HCT116 (cell line): ENCODE data around the gene ACYP1. TPM values are rescaled to one million over a fixed set of nuclear protein-coding genes. Genes with fewer than 3 reads are reported as not detected.

ENCODE experiments used
- ATAC-seq: fragments of 200-7000 bp; cut with Tn5 transposase; 2 replicates; pipeline ENCODE4 v1.9.1; 2020; ENCODE audit warnings: mild to moderate bottlenecking, moderate library complexity
- BruUV-seq: library from RNA; stranded (reverse); fragments of 400-500 nt; replicated peaks from 2 replicates; lab custom pipeline; 2021; lab: Mats Ljungman, UMichigan
- CTCF ChIA-PET: fragments of 300-600 bp; sonication (Branson Sonifier 250); formaldehyde crosslinking; loops from one replicate; lab custom pipeline; 2021; ENCODE audit warnings: antibody characterized with exemption; lab: Charles Lee
- POLR2A ChIA-PET: fragments of 300-600, 350-600 bp; sonication (Branson Sonifier 250); formaldehyde crosslinking; loops from one replicate; lab custom pipeline; 2021; ENCODE audit warnings: antibody characterized with exemption; lab: Charles Lee
- RAD21 ChIA-PET, 2 experiments: fragments of 300-600 bp; sonication (Branson Sonifier 250); formaldehyde crosslinking; loops; one replicate each; lab custom pipeline; 2023; ENCODE audit warnings: low total read pairs in 2 of 2; ENCODE audit not compliant: uncharacterized antibody in 2 of 2, unreplicated experiment in 2 of 2, low non-redundant PET in 1 of 2; lab: Charles Lee
- DNase-seq: peaks from one replicate; pipeline ENCODE4 v3.0.0-alpha.2; 2010; ENCODE audit warnings: low read depth, low spot score
- H2AFZ ChIP-seq: fragments of 200-600 bp; shearing (Covaris generic), sonication (generic); 2 replicates; pipeline ENCODE4 v1.6.1; 2017; ENCODE audit warnings: low read depth, mixed run types, mixed read lengths, antibody characterized with exemption, low read length; ENCODE audit not compliant: poor library complexity, severe bottlenecking
- H3K27ac ChIP-seq: 2 replicates; pipeline ENCODE4 v1.5.1; 2012; ENCODE audit warnings: low read depth, low read length
- H3K27me3 ChIP-seq: fragments of 200-600 bp; sonication (generic); 2 replicates; pipeline ENCODE4 v1.6.1; 2016; ENCODE audit warnings: mixed run types, low read length, mixed read lengths; ENCODE audit not compliant: insufficient read depth
- H3K36me3 ChIP-seq, 2 experiments: fragments of 200-500 bp in 1 of 2; fragments of 200-600 bp in 1 of 2; sonication (Bioruptor generic) in 1 of 2; sonication (generic) in 1 of 2; 2 replicates each; pipeline versions ENCODE4 v1.5.1 to v1.6.1; 2014 to 2016; ENCODE audit warnings: low read length in 2 of 2, inconsistent platforms in 1 of 2, mixed read lengths in 1 of 2, mixed run types in 1 of 2; ENCODE audit not compliant: insufficient read depth in 2 of 2, control insufficient read depth in 1 of 2
- H3K4me1 ChIP-seq, 2 experiments: fragments of 200-600 bp in 1 of 2; sonication (generic) in 1 of 2; 2 replicates each; pipeline versions ENCODE4 v1.5.1 to v1.6.1; 2012 to 2017; ENCODE audit warnings: low read length in 2 of 2, inconsistent platforms in 1 of 2, mild to moderate bottlenecking in 1 of 2, mixed read lengths in 1 of 2, mixed run types in 1 of 2, moderate library complexity in 1 of 2; ENCODE audit not compliant: insufficient read depth in 2 of 2, control insufficient read depth in 1 of 2
- H3K4me2 ChIP-seq: fragments of 200-600 bp; sonication (generic); 2 replicates; pipeline ENCODE4 v1.6.1; 2017; ENCODE audit warnings: mixed run types, low read length, mixed read lengths
- H3K4me3 ChIP-seq, 2 experiments: fragments of 200-600 bp in 1 of 2; sonication (generic) in 1 of 2; replicated peaks in 1 of 2; 2 replicates each; pipeline ENCODE4 v1.5.1; 2011 to 2016; ENCODE audit warnings: low read length in 2 of 2, control low read depth in 1 of 2, low read depth in 1 of 2, mild to moderate bottlenecking in 1 of 2, mixed read lengths in 1 of 2, mixed run types in 1 of 2
- H3K79me2 ChIP-seq: fragments of 200-600 bp; sonication (generic); 2 replicates; pipeline ENCODE4 v1.6.1; 2017; ENCODE audit warnings: mild to moderate bottlenecking, mixed run types, low read length, moderate library complexity, mixed read lengths; ENCODE audit not compliant: insufficient read depth
- H3K9ac ChIP-seq: fragments of 200-600 bp; sonication (generic); 2 replicates; pipeline ENCODE4 v1.6.1; 2016; ENCODE audit warnings: low read length, mixed read lengths
- H3K9me2 ChIP-seq: fragments of 200-600 bp; sonication (generic), shearing (Covaris generic); 2 replicates; pipeline ENCODE4 v1.6.1; 2017; ENCODE audit warnings: mixed run types, mild to moderate bottlenecking, moderate library complexity; ENCODE audit not compliant: insufficient read depth
- H3K9me3 ChIP-seq, 2 experiments: fragments of 200-500 bp in 1 of 2; fragments of 200-600 bp in 1 of 2; sonication (Bioruptor generic) in 1 of 2; sonication (generic) in 1 of 2; 2 replicates each; pipeline ENCODE4 v1.6.1; 2014 to 2017; ENCODE audit warnings: low read length in 2 of 2, mixed read lengths in 2 of 2, inconsistent platforms in 1 of 2, low read depth in 1 of 2, mild to moderate bottlenecking in 1 of 2, mixed run types in 1 of 2, moderate library complexity in 1 of 2; ENCODE audit not compliant: control insufficient read depth in 1 of 2, insufficient read depth in 1 of 2
- H4K20me1 ChIP-seq: fragments of 200-600 bp; sonication (generic), shearing (Covaris generic); 2 replicates; pipeline ENCODE4 v1.6.1; 2017; ENCODE audit warnings: mixed run types, mild to moderate bottlenecking, moderate library complexity; ENCODE audit not compliant: insufficient read depth
- CBX3 ChIP-seq: IDR thresholded peaks from 2 replicates; pipeline ENCODE4 v1.6.1; 2012; ENCODE audit warnings: low read depth
- CEBPB ChIP-seq: IDR thresholded peaks from 2 replicates; pipeline ENCODE4 v1.6.1; 2012; ENCODE audit warnings: low read depth
- EGR1 ChIP-seq: IDR thresholded peaks from 2 replicates; pipeline ENCODE4 v1.6.1; 2012; ENCODE audit warnings: low read depth
- ELF1 ChIP-seq: IDR thresholded peaks from 2 replicates; pipeline ENCODE4 v1.6.1; 2012; ENCODE audit warnings: low read depth, borderline replicate concordance
- EZH2 ChIP-seq: fragments of 200-600 bp; sonication (generic); IDR thresholded peaks from 2 replicates; pipeline ENCODE4 v1.6.1; 2017; ENCODE audit warnings: antibody characterized with exemption, mixed run types
- EZH2phosphoT487 ChIP-seq: fragments of 200-600 bp; IDR thresholded peaks from 2 replicates; pipeline ENCODE4 v1.6.1; 2018; ENCODE audit warnings: antibody characterized with exemption, borderline replicate concordance
- FOSL1 ChIP-seq: IDR thresholded peaks from 2 replicates; pipeline ENCODE4 v1.6.1; 2012; ENCODE audit warnings: low read depth
- POLR2A ChIP-seq: IDR thresholded peaks from 2 replicates; pipeline ENCODE4 v1.7.0; 2011; ENCODE audit warnings: borderline replicate concordance; ENCODE audit not compliant: insufficient read depth, insufficient read length; ENCODE audit errors: extremely low read depth
- POLR2AphosphoS5 ChIP-seq: IDR thresholded peaks from 2 replicates; pipeline ENCODE4 v1.6.1; 2011; ENCODE audit warnings: mild to moderate bottlenecking, low read depth, low read length, moderate library complexity
- RAD21 ChIP-seq: IDR thresholded peaks from 2 replicates; pipeline ENCODE4 v1.6.1; 2012; ENCODE audit warnings: low read depth, mild to moderate bottlenecking
- SIN3A ChIP-seq: IDR thresholded peaks from 2 replicates; pipeline ENCODE4 v1.6.1; 2012; ENCODE audit warnings: low read depth
- SP1 ChIP-seq: IDR thresholded peaks from 2 replicates; pipeline ENCODE4 v1.6.1; 2012; ENCODE audit warnings: low read depth
- SRF ChIP-seq: IDR thresholded peaks from 2 replicates; pipeline ENCODE4 v1.6.1; 2012; ENCODE audit warnings: low read depth
- YY1 ChIP-seq: IDR thresholded peaks from 2 replicates; pipeline ENCODE4 v1.6.1; 2011; ENCODE audit warnings: low read length, low read depth, moderate library complexity, mild to moderate bottlenecking; ENCODE audit not compliant: insufficient replicate concordance; ENCODE audit errors: extremely low read depth
- ZFX ChIP-seq: fragments of 450-650 bp; IDR thresholded peaks from 2 replicates; pipeline ENCODE4 v1.6.1; 2017
- intact Hi-C: fragments of 100-400 bp; cut with micrococcal nuclease; formaldehyde crosslinking; loops from 2 replicates; pipeline ENCODE4 v1.10.0; 2022
- total RNA-seq: library from RNA; stranded (reverse); gene quantifications from one replicate; pipeline ENCODE4 v1.2.1, GENCODE V29; 2021; ENCODE audit not compliant: unreplicated experiment
- TF ChIP-seq, protein P1 (sequence below): IDR thresholded peaks from 2 replicates; pipeline ENCODE4 v1.6.1; 2012
- TF ChIP-seq, protein P2 (sequence below), 3 experiments: fragments of 200-600 bp in 1 of 3; sonication (generic) in 1 of 3; IDR thresholded peaks in 2 of 3; conservative IDR thresholded peaks in 1 of 3; 2 replicates each; pipeline ENCODE4 v1.5.1; 2012 to 2017; ENCODE audit warnings: low read depth in 2 of 3, low read length in 2 of 3, antibody characterized with exemption in 1 of 3, borderline replicate concordance in 1 of 3, control low read depth in 1 of 3, mild to moderate bottlenecking in 1 of 3, mixed read lengths in 1 of 3, mixed run types in 1 of 3, moderate library complexity in 1 of 3; ENCODE audit not compliant: insufficient read depth in 1 of 3
- TF ChIP-seq, protein P3 (sequence below): IDR thresholded peaks from 2 replicates; pipeline ENCODE4 v1.6.1; 2011; ENCODE audit warnings: mild to moderate bottlenecking, low read length, moderate library complexity; ENCODE audit not compliant: insufficient replicate concordance; ENCODE audit errors: extremely low read depth
- TF ChIP-seq, protein P4 (sequence below): IDR thresholded peaks from 2 replicates; pipeline ENCODE4 v1.6.1; 2012

The ACYP1 gene
- total RNA-seq, 1 experiment from 2014 or later = 30.7 TPM

DNA sequence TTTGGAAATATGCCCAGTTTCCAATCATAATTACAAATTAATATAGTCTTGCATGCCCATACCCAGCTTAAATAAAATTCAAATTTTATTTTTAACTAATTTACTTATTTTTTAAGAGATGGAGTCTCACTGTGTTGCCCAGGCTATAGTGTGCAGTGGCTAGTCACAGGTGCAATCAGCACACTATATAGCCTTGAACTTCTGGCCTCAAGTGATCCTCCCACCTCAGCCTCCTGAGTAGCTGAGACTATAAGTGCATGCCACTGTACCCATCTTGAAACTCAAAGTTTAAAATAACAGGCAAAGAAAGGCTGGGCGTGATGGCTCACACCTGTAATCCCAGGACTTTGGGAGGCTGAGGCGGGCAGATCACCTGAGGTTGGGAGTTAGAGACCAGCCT lies 22.9 kb downstream of the ACYP1 start:
- H3K9me3 ChIP-seq = no peaks in the 10 kb centered on the region
- H4K20me1 ChIP-seq = no peaks in the 10 kb centered on the region
- intact Hi-C loops = no loop called here
- no peak overlapping the region for H3K9ac ChIP-seq
- 0 out of 2 replicates have a peak, but pooled peaks cover 3% of the 10 kb centered on the region for H3K79me2 ChIP-seq
- no peaks in the 10 kb centered on the region for H3K27me3 ChIP-seq
- DNase-seq (no peak), ATAC-seq (no peak)
- no peak overlapping the region for H2AFZ ChIP-seq
- TF ChIP-seq CEBPB = no peak
- no peak for TF ChIP-seq ZFX
- TF ChIP-seq, protein P1, sequence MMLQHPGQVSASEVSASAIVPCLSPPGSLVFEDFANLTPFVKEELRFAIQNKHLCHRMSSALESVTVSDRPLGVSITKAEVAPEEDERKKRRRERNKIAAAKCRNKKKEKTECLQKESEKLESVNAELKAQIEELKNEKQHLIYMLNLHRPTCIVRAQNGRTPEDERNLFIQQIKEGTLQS = no peak
- TF ChIP-seq SRF = no peak
- TF ChIP-seq SP1 = no peak
- TF ChIP-seq, protein P2, sequence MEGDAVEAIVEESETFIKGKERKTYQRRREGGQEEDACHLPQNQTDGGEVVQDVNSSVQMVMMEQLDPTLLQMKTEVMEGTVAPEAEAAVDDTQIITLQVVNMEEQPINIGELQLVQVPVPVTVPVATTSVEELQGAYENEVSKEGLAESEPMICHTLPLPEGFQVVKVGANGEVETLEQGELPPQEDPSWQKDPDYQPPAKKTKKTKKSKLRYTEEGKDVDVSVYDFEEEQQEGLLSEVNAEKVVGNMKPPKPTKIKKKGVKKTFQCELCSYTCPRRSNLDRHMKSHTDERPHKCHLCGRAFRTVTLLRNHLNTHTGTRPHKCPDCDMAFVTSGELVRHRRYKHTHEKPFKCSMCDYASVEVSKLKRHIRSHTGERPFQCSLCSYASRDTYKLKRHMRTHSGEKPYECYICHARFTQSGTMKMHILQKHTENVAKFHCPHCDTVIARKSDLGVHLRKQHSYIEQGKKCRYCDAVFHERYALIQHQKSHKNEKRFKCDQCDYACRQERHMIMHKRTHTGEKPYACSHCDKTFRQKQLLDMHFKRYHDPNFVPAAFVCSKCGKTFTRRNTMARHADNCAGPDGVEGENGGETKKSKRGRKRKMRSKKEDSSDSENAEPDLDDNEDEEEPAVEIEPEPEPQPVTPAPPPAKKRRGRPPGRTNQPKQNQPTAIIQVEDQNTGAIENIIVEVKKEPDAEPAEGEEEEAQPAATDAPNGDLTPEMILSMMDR (IDR thresholded peaks at IDR 0.05 in 2 of 3, conservative IDR thresholded peaks at IDR 0.05 in 1 of 3; ENCODE audit: borderline replicate concordance in 1 of 3, insufficient read depth in 1 of 3, low read depth in 2 of 3, low read length in 2 of 3) = no peak
- no peak for TF ChIP-seq YY1
- TF ChIP-seq RAD21 = no peak
- TF ChIP-seq EZH2phosphoT487 = no peak
- no peak for TF ChIP-seq POLR2AphosphoS5
- no peak for TF ChIP-seq SIN3A
- TF ChIP-seq, protein P3, sequence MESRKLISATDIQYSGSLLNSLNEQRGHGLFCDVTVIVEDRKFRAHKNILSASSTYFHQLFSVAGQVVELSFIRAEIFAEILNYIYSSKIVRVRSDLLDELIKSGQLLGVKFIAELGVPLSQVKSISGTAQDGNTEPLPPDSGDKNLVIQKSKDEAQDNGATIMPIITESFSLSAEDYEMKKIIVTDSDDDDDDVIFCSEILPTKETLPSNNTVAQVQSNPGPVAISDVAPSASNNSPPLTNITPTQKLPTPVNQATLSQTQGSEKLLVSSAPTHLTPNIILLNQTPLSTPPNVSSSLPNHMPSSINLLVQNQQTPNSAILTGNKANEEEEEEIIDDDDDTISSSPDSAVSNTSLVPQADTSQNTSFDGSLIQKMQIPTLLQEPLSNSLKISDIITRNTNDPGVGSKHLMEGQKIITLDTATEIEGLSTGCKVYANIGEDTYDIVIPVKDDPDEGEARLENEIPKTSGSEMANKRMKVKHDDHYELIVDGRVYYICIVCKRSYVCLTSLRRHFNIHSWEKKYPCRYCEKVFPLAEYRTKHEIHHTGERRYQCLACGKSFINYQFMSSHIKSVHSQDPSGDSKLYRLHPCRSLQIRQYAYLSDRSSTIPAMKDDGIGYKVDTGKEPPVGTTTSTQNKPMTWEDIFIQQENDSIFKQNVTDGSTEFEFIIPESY = no peak
- no peak for TF ChIP-seq FOSL1
- TF ChIP-seq POLR2A = no peak
- TF ChIP-seq, protein P4, sequence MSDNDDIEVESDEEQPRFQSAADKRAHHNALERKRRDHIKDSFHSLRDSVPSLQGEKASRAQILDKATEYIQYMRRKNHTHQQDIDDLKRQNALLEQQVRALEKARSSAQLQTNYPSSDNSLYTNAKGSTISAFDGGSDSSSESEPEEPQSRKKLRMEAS = no peak
- no peak for TF ChIP-seq EGR1
- no peak for TF ChIP-seq ELF1
- no peak for TF ChIP-seq EZH2
- no peak for TF ChIP-seq CBX3
- H3K4me1 ChIP-seq = peaks cover 7 to 16% of the 10 kb centered on the region in 2 experiments; a peak in 3 of 4 replicates
- ChIA-PET CTCF (no interaction called here), RAD21 (no interaction called here), POLR2A (no interaction called here)
- H3K27ac ChIP-seq = no peak overlapping the region
- H3K36me3 ChIP-seq = 0 out of 4 replicates have a peak, but pooled peaks cover 0 to 3% of the 10 kb centered on the region in 2 experiments
- H3K4me2 ChIP-seq = peak overlapping the region; percentile 55
- no TSS peak for BruUV-seq
- H3K4me3 ChIP-seq = no peak overlapping the region
- no peaks in the 10 kb centered on the region for H3K9me2 ChIP-seq
